C1 segment of cervical spinal cord (tissue), 14 donors: Measurements from ENCODE around the gene SLC25A25.
A peak's percentile ranks its signal among the peaks of the same experiment; 100 is the strongest.
"Not testable (repeated sequence)": the region's sequence is repeated elsewhere in the genome, so short reads cannot be mapped to it uniquely, and the experiment has no call there.

Experiments
- DNase-seq, 14 donors: peaks; one replicate each; lab custom pipeline; 2025; lab: John Stamatoyannopoulos, UW

SLC25A25 gene

DNA sequence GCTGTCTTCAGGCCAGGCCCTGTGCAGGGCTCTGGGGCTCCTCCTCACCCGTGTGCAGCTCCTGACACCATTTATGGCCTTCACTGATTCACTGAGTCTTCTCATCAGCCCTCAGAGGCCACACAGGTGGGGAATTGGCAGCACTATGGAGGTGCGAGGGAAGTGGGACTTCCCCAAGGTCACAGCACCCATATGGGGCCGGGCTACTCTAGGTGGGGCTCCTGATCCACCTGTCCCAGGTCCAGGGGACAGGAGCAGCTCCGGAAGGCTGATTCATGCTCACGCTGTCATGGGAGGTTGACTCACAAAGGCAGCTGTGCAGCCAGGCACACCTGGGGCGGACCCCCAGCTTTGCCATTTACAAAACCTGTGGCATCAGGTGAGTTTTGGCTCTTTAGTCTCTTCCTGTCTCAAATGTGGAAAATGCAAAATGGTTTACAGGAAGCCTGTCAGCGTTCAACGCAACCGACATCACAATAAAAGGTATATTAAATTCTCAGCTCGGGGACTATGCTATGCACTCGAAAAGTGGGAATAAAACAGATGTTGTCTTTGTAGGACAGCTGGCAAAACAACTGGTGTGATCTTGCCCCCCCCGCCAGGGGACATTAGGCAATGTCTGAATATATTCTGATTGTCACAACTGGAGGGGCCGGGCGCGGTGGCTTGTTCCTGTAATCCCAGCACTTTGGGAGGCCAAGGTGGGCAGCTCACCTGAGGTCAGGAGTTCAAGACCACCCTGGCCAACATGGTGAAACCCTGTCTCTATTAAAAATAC, 15.9 kb upstream of the SLC25A25 start:
- DNase-seq: no peak

DNA sequence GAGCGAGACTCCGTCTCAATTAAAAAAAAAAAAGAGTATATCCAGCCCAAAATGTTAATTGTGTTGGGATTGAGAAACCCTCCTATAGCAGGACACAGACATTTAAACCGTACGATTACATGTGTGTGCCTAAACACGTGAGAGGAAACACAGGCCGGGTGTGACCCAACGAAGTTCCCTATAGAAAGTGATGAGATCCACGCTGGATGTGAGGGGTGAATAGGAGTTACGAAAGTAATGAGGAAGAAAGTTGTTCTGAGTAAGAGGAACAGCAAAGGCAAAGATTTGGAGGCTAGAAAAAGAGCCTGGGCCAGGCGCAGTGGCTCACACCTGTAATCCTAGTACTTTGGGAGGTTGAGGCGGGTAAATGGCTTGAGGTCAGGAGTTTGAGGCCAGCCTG, 14.5 kb upstream of the SLC25A25 start:
- peak in 7 of 14 donors; percentile 6 to 37 (median 21) for DNase-seq

DNA sequence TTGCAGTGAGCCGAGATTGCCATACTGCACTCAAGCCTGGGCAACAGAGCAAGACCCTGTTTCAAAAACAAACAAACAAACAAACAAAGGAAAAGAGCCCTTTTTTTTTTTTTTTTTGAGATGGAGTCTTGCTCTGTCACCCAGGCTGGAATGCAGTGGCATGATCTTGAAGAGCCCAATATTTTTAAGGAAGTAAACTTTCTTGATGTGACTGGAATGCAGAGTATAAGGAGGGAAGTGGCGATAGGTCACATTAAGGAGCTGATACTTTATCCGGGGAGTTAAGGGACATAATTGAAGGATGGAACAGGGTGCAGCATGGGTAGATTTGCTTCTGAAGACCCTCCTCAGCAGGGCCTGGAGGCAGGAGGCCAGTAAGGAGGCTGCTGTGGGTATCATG, 13.9 kb upstream of the SLC25A25 start:
- no peak for DNase-seq

DNA sequence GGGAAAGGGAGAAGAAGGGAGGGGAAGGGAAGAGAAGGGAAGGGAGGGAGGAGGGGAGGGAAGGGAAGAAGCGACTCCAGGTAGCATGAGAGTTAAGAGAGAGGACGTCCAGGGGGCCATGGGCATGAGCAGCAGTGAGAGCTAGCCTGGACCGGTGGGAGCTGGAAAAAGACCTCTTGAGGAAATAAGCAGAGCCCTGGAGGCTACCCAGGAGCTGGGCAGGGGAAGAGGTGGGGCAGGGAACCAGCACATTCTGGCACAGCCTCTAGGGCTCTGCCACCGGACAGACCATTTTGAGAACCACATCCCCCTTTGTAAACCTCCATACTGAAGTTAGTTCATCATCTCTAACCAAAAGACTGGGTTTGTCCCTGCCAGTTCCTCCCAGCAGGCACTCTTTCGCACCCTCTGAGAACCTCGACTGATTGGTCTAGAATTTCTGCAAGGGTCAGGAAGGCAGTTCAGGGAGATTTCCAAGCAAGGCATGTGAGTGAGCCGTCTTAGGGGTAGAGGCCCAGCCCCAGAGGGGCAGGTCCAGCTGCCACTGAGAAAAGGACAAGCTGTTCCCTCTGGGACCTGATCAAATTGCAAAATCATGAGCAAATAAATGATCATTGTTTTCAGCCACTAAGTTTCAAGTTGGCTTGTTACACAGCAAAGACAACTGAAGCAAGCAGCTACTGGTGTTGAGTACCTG, 12.5 kb upstream of the SLC25A25 start:
- DNase-seq: peak in 9 of 14 donors; percentile 10 to 63 (median 25)

DNA sequence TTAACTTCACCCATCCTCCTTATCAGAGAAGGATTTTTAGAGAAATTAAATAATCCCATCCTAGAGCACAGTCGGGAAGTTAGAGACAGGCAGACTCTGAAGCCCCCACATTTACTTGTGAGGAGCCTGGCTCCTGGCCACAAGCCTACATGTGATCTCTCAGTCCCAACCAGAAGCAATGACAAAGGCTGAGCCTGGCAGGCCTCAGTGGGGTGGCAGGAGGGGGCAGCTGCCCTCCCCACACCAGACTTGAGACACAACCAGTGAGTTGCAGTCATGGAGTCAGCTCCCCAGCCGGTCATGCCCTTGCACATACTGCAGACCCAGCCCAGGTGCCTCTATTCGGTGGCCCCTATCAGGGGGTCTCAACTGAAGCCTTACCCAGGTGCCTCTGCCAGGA, 11.9 kb upstream of the SLC25A25 start:
- DNase-seq: peak in 7 of 14 donors; percentile 15 to 63 (median 32)

DNA sequence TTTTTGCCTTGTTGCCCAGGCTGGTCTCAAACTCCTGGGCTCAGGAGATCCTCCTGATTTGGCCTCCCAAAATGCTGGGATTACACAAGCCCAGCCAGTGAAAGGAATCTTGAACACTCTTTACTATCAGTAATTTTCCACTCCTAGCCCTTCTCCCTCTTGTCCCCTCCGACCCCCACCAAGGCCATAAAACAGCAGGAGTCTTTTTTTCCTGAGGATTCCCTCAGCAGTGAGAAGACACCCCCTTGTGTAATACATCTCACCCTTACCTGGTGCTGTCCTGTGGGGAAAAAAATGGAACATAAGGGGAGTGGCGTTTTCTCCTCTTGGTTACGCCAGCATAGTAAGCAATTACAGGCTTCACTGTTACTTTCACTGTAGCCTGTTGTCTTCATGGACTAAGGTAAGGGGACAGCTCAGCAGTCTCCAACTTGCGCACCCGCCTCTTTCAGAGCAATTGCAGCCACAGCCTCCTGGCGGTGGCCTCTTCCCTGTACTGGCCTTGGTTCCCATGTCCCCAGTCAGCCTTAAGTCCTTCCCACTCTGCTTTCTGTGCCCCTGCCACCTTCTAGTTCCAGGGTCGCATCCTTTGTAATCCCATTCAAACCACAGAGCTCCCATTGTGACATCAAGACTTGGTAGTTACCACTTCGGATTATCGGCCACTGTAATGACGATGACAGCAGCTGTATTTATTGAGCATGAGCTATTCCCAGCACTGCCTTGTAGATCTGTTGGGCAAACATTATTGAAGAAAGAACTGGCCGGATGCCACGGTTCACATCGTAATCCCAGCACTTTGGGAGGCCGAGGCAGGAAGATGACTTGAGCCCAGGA, 10.9 kb upstream of the SLC25A25 start:
- no peak for DNase-seq

DNA sequence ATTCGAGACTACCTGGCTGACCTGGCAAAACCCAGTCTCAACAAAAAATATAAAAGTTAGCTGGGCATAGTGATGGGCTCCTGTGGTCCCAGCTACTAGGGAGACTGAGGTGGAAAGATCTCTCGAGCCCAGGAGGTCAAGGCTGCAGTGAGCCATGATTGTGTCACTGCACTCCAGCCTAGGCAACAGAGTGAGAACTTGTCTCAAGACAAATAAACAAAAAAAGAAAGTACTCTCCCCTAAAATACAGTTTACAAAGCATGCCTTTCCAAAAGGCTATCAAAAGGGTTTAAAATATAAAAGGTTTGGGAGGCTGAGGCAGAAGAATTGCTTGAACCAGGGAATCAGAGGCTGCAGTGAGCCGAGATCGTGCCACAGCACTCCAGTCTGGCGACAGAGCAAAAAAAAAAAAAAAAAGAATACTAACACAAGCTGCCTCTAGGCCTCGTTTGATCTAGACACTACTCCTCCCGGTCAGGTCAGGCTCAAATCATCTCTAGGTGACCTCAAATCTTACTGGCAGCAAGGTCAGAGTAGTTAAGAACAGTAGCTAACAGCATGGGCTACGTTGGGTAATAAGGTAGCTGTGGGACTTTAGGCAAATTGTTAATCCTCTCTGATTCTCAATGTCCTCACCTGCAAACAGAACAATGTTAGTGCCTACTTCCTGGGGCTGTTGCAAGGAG, 10.2 kb upstream of the SLC25A25 start:
- DNase-seq: no peak

DNA sequence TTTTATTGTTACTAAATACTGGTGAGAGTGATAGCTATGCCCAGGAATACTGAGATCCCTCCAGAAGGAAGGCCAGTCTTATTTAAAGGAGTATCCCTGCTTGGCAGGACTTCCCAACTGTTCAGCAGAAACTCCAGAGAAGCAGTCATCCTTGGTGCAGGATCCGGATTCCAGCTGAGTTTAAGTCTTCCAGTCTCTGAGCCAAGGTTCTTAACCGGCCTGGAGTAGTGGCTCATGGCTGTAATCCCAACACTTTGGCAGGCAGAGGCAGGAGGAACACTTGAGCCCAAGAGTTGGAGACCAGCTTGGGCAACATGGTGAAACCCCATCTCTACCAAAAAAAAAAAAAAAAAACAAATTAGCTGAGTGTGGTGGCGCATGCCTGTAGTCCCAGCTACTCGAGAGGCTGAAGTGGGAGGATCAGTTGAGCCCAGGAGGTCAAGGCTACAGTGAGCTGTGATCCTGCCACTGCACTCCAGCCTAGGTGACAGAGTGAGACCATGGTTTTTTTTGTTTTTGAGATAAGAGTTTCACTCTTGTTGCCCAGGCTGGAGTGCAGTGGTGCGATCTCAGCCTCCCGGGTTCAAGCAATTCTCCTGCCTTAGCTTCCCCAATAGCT, 8.6 kb upstream of the SLC25A25 start:
- no peak for DNase-seq

DNA sequence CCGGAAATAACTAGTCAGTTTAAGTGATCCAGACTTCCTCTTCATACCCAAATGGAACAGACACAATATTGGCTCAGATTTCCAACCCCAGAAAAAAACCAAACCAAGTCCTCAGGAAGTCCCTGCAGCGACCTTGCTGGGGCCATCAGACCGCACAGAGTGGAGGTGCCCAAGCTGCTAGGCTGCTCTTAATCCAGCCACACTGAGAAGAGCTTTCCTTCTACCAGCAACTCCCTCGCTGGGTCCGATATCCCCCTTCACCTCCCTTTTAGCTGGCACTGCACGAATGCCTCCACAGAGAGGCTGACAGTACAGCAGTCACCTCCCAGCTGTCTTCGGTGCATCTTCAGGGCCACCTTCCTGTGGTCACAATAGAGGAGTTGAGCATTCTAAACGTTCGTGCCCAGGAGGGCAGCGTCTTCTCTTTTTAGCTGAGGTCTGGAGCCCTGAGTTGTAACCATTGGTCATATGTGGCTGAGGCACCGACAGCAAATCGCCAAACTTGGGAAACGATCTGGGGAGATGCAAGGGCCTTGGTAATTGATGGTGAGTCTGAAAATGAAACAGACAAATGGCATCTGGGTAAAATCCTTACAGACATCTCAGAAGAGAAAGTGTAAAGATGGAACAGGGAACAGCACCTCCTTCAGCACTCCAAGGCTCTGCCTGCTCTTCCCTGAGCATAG, 6.6 kb upstream of the SLC25A25 start:
- no peak for DNase-seq

DNA sequence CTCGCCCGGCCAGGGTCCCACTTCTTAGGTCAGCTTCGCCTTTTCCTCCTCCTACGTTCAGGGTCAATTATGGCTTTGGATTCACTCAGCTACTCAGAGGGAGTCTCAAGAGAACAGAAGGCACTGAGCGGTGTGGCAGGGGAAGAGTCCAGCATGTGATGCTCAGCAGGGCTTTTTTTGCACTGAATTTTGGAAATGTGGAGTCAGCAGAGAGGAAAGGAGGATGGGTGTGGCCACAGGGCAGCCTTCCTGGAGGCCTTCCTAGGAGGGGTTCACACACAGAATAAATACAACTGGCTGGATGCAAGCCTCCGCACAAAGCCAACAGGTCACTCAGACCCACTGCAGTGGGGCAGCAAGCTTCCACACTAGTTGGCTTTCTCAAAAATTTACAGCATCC, 5.8 kb upstream of the SLC25A25 start:
- DNase-seq: no peak

DNA sequence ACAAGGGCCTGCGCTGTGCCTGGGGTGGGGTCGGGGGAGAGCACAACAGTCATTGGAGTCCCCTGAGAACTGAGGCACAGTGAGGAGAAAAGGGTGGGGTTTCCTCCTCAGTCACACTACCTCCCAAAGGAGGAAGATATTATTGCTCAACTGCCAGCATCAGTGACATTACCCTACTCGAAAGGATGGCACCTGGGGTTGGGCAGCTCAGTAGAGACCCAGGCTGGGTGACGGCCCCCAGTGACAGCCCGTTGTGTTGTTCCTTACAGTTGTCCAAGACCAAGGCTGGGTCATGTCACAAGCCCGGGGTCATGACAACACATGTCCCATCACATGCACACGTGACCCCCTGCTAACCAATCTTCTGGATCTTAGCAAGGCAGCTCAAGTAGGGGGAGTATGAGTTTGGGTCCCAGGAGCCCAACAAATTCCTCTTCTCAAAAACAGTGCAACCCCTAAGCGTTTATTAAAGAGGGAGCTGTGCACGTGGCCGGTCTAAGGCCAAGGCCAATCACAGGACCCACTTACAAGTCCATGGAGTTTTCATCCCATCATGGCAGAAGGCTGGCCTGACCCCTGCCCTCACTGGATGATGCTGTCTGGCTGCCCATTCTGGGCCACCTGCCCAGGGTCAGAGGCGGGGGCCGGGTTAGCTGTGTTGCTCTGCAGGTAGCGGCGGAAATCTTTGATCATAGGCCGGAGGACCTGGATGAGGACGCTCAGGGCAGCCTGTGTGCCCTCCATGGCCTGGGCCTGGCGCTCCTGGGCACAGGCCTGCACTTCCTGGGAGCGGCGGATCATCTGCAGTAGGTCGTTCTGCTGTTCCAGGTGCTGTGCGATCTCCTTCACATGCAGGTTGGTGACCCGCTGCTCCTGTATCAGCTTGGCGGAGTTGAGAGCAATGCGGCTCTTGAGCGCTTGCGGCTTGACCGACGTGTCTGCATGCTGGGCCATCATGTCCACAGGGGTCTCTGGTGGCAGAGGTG, 4.9 kb upstream of the SLC25A25 start:
- no peak for DNase-seq

DNA sequence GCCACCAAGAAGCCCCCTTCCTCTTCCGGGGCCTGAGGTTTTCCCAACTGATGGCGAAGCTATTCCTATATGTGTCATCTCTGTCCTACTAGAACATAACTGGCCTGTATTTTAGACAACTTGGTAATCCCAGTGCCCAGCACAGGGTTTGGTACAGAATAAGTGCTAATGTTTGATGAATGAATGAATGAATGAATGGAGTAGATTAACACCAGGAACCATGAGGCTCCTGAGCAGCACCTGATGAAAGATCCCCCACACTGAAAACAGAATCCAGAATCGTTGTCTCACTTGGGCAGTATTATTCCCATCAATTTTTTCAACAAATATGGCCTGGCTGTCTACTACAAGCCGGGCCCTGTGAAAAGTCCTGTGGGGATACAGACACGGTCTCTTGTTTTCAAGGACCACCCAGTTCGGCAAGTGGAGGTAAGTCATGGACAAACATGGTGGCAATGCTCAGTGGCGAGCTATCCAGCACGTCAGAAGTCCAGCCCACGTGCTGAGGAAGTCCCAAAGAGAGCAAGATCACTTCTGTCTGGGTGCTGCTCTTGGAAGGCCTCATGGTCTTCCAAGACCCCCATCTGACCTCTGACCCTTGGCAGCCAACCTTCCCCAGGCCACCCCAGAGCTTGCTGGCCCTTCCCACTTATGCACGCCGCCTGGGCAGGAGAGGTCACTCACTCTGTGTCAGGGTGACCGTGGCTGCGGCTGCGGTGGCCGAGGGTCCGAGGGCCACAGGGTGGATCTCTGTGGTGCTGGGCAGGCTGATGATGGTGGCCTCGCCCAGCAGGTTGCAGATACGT, 1.9 kb upstream of the SLC25A25 start:
- DNase-seq: peak in 1 of 14 donors; percentile 4

DNA sequence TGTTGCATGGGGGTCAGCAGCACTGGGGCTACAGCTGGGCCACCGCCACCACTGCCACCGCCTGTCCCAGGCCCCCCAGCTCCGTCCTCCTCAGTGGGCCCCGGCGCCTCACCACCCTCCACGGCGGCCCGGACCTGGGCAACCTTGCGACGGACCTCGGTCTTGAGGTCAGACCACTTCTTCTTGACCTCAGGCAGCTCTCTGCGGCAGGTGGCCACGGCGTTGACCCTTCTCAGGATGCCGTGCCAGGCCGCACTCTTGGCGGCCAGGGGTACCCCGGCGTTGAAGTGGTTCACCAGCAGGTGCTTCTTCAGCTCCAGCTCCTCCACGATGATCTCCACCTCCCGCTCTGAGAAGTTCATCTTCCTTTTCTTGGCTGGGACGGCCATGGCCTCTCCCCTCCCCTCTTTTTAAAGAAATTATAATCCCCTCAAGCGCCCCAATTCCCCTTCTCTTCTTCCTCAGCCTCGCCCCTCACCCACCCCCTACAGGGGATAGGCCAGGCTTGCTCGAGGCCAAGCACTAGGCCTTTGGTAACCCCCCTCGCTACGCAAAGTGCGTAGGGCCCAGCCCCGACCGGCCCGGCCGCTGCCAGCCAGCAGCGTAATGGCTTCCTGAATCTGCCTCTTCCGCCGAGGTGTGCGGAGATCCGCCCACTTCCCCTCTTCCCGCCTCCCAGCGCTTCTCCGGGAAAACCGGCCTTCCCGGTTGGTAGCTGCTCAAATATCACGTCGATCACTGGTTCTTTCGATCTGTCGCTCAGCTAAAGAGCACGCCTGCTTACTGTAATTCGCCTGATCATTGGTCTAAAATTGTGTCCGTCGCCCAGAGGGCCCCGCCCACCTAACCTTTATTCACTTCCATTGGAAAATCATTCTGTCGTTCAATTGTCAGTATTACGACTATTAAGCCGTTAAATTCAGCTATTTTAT, 1.1 kb upstream of the SLC25A25 start, which contains the start of gene NAIF1:
Gene NAIF1 (minus strand): TSS at position 608 of the 932 bp plus-strand sequence. CDS start 219 bp downstream, at position 389.
- peak; percentile 70 to 99 (median 96) for DNase-seq

DNA sequence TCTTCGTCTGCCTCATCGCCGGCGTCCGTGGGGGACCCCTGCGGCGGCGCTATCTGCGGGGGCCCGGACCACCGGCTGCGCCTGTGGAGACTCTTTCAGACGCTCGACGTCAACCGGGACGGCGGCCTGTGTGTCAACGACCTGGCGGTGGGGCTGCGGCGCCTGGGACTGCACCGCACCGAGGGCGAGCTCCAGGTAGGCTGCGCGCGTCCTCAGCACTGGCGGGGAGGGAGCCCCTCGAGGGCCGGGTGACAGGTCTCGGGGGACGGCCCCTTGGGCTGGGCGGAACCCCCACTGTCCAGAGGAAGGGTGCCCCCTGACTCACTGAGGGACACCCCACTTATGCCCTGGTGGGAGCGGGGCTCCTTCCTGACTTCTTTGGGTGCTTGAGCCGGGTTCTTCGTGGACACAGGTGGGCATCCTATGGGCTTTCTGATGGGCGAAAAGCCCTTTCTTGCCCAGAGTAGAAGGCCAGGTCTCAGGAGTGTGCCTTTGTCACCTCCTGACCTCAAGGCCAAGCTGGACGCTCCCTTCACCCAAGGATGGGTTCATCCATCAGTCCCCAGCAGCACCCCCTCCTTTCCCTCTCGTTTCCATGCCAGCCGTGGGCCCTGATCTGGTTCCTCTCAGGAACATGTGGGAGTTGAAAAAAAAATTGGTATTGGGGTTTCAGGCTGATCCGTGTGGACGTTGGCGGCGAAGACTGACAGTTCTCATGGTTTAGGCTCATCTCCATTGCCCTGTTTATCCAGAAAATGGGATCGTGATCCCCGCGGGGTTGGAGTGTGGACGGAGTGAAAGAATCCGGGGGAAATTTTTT, 564 bp downstream of the SLC25A25 start:
- peak in 6 of 14 donors; percentile 27 to 67 (median 54) for DNase-seq

DNA sequence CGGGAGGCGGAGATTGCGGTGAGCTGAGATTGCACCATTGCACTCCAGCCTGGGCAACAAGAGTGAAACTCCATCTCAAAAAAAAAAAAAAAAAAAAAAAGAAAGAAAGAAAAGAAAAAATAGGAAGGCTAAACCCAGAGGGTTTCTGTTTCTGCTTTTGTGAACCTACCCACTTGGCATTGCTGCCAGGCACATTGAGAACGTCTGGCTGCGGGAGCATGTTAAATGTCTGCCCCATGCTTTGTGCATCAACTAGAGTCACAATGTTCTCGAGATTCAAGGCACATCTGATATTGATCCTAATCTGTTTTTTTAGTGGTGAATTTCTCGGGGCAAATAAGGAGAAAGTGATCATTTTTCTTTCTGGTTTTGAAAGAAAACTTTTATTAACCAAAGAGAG, 2.8 kb downstream of the SLC25A25 start:
- peak in 1 of 14 donors; percentile 30 for DNase-seq

DNA sequence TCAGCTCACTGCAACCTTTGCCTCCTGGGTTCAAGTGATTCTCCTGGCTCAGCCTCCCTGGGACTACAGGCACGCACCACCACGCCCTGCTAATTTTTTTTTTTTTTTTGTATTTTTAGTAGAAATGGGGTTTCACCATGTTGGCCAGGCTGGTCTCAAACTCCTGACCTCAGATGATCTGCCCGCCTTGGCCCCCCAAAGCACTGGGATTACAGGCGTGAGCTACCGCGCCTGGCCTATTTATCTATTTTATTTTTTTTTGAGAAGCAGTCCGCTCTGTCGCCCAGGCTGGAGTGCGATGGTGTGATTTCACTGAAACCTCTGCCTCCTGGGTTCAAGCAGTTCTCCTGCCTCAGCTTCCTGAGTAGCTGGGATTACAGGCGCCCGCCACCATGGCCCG, 3.4 kb downstream of the SLC25A25 start:
- DNase-seq: not testable (repeated sequence)
